ENCODE results near the gene MTX1. TPM values are rescaled to one million over a fixed set of nuclear protein-coding genes. Genes with fewer than 3 reads are reported as not detected.
A peak's percentile ranks its signal among the peaks of the same experiment; 100 is the strongest.
"Not testable (repeated sequence)": the region's sequence is repeated elsewhere in the genome, so short reads cannot be mapped to it uniquely, and the experiment has no call there.

The MTX1 gene
- total RNA-seq, 1 donor from 2014 or later, result 28.4 TPM

- Histone ChIP-seq H3K36me3 (no peaks in the 10 kb centered on the region), H3K9me3 (no peaks in the 10 kb centered on the region), H3K4me3 (no peak overlapping the region), H3K27ac (no peak overlapping the region), H3K27me3 (no peaks in the 10 kb centered on the region), H3K4me1 (peaks cover 32% of the 10 kb centered on the region)
- TF ChIP-seq, protein P1, sequence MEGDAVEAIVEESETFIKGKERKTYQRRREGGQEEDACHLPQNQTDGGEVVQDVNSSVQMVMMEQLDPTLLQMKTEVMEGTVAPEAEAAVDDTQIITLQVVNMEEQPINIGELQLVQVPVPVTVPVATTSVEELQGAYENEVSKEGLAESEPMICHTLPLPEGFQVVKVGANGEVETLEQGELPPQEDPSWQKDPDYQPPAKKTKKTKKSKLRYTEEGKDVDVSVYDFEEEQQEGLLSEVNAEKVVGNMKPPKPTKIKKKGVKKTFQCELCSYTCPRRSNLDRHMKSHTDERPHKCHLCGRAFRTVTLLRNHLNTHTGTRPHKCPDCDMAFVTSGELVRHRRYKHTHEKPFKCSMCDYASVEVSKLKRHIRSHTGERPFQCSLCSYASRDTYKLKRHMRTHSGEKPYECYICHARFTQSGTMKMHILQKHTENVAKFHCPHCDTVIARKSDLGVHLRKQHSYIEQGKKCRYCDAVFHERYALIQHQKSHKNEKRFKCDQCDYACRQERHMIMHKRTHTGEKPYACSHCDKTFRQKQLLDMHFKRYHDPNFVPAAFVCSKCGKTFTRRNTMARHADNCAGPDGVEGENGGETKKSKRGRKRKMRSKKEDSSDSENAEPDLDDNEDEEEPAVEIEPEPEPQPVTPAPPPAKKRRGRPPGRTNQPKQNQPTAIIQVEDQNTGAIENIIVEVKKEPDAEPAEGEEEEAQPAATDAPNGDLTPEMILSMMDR (IDR thresholded peaks at IDR 0.05), result no peak
- no peak for ATAC-seq
- intact Hi-C loops (cut with DNase I), result no loop called here
- no peak for DNase-seq
These were observed 14.6 kb downstream of the MTX1 start for GRCh38 chr1:155223047-155223446.

DNA sequence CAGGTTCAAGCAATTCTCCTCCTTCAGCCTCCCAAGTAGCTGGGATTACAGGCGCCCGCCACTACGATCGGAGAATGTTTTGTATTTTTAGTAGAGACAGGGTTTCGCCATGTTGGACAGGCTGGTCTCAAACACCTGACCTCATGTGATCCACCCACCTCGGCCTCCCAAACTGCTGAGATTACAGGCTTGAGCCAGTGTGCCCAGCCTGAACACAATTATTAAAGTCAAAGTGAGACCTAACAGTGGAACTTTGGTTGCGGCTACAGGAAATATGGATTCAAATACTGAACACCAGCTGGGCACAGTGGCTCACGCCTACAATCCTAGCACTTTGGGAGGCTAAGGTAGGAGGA, 16.9 kb downstream of the MTX1 start:
- H3K27ac ChIP-seq, result peak overlapping the region; percentile 55

GRCh38 chr1:155226188-155226909, 17.9 kb downstream of the MTX1 start:
- Histone ChIP-seq H3K27ac (peak overlapping the region; percentile 84), H3K27me3 (no peaks in the 10 kb centered on the region), H3K4me1 (peaks cover 27% of the 10 kb centered on the region), H3K4me3 (peak overlapping the region; percentile 71), H3K9me3 (no peaks in the 10 kb centered on the region), H3K36me3 (no peaks in the 10 kb centered on the region)
- DNase-seq (peak; percentile 88), ATAC-seq (peak; percentile 65)
- intact Hi-C loops (cut with DNase I), result no loop called here
- TF ChIP-seq, protein P1 (IDR thresholded peaks at IDR 0.05), result peak; percentile 45

More for the DNA sequence above, 16.9 kb downstream of the MTX1 start:
- ATAC-seq; intact Hi-C loops (cut with DNase I); H3K36me3 ChIP-seq; H3K4me3 ChIP-seq; H3K27me3 ChIP-seq; DNase-seq; H3K9me3 ChIP-seq: not testable (repeated sequence)
- peaks cover 27% of the 10 kb centered on the region for H3K4me1 ChIP-seq

DNA sequence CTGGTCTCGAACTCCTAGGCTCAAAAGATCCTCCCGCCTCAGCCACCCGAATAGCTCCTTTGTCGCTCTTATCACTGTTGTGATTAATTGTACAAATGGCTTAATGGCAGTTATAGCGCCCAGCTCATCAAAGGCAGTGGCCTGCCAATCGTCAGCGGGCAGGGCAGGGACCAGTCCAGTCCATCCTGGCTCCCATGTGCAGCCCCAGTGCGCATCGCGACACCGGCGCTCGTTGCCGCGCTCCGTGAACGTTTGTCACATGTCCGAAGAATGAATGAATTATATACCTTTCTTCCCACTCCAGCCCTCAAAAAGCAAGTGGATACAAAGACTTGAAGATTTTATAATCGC, 18.4 kb downstream of the MTX1 start:
- intact Hi-C loops (cut with DNase I), result no loop called here
- peak; percentile 45 for ATAC-seq

GRCh38 chr1:155227261-155228095, 19.0 kb downstream of the MTX1 start:
- Histone ChIP-seq H3K36me3 (no peaks in the 10 kb centered on the region), H3K4me3 (peak overlapping the region; percentile 71), H3K9me3 (no peaks in the 10 kb centered on the region), H3K27ac (peak overlapping the region; percentile 84), H3K4me1 (peaks cover 27% of the 10 kb centered on the region), H3K27me3 (no peaks in the 10 kb centered on the region)
- TF ChIP-seq, protein P1 (IDR thresholded peaks at IDR 0.05), result no peak
- intact Hi-C loops (cut with DNase I), result no loop called here
- peak; percentile 98 for DNase-seq
- ATAC-seq, result peak; percentile 98

More for the DNA sequence above, 18.4 kb downstream of the MTX1 start:
- peak; percentile 80 for DNase-seq
- H3K27ac ChIP-seq, result peak overlapping the region; percentile 84
- TF ChIP-seq, protein P1 (IDR thresholded peaks at IDR 0.05), result no peak
- H3K27me3 ChIP-seq, result no peaks in the 10 kb centered on the region
- no peaks in the 10 kb centered on the region for H3K36me3 ChIP-seq
- peaks cover 27% of the 10 kb centered on the region for H3K4me1 ChIP-seq
- H3K4me3 ChIP-seq, result peak overlapping the region; percentile 71
- no peaks in the 10 kb centered on the region for H3K9me3 ChIP-seq

GRCh38 chr1:155228096-155228427, 19.6 kb downstream of the MTX1 start:
- Histone ChIP-seq H3K36me3 (no peaks in the 10 kb centered on the region), H3K9me3 (no peaks in the 10 kb centered on the region), H3K27me3 (no peaks in the 10 kb centered on the region), H3K4me1 (peaks cover 27% of the 10 kb centered on the region), H3K27ac (peak overlapping the region; percentile 84), H3K4me3 (peak overlapping the region; percentile 71)
- intact Hi-C loops (cut with DNase I), result no loop called here
- TF ChIP-seq, protein P1 (IDR thresholded peaks at IDR 0.05), result no peak
- DNase-seq (no peak), ATAC-seq (no peak)

DNA sequence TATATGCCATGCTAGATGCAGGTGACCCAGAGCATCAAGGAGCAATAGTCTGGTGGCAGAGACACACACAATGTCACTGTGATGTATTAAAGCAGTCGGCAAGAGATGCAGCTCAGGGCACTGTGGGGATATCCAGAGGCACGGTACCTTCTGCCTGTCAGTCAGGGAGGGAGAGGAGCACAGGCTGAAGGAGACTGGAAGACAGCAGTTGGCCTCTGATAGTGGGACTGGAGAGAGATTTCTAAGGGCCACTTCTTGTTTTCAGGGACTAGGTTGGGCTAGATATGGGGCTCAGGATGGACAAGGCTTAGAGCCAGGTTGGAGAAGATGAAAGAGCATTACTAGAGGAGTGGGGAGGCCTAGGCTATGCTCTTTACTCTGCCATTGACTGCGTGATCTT, 22.8 kb downstream of the MTX1 start:
- H3K9me3 ChIP-seq; H3K4me3 ChIP-seq; H3K4me1 ChIP-seq; H3K27me3 ChIP-seq; intact Hi-C loops (cut with DNase I); DNase-seq; H3K27ac ChIP-seq; H3K36me3 ChIP-seq; ATAC-seq: not testable (repeated sequence)

- H3K4me1 ChIP-seq; intact Hi-C loops (cut with DNase I); ATAC-seq; H3K27me3 ChIP-seq; H3K4me3 ChIP-seq; H3K9me3 ChIP-seq; DNase-seq; H3K27ac ChIP-seq: not testable (repeated sequence)
- H3K36me3 ChIP-seq, result peaks cover 16% of the 10 kb centered on the region
These were observed 23.8 kb downstream of the MTX1 start for GRCh38 chr1:155232001-155232978.

Data from upper lobe of right lung (tissue), 1 donor.